Measurements from ENCODE around the gene NAP1L4. TPM values are rescaled to one million over a fixed set of nuclear protein-coding genes. Genes with fewer than 3 reads are reported as not detected.

The NAP1L4 gene
- total RNA-seq, 1 donor from 2014 or later: 83.5 TPM

DNA sequence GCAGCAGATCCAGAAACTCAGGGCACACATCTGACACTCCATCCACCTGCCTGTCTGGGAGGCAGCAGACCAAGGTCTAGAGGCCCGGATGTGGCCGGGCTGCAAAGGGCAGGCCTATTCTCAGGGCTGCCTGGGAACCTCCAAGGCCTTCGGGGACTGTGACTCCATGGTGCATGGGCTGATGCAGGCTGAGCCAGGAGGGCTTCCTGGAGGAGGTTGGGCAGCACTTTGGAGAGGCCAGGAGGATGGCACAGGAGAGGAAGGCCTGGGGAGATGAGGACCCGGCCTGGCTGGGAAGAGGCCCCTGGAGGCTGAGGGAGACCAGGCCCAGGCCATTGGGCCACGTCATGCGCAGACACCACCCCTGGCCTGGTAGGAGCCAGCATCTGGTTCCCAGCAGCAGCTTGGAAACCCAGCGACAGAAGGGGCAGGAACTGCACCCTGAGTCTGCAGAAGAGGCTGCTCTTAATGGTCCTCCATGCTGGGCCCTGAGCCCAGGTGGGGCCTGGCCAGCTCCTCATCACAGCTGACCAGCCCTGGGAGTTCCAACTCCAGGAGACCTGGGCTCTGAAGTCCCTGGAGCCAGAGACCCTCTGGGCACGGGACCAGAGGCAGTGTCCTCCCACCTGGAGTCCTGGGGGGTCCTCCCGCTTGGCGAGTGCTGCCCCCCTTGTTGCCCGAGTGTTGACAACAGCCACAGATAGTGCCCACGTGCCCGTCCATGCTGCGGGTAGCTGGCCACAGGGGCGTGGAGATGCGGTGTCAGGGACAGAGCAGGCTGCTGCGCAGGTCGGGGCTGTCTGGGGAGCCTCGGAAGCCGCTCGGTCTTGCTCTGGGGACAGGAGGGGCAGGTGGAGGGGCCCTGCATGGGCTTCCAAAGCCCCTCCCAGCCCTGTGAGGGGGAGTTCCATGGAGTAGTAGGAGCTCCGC, 68.4 kb downstream of the NAP1L4 start:
- no peaks in the 10 kb centered on the region for H3K9me3 Mint-ChIP-seq (ENCODE audit: low read depth)
- H3K4me1 Mint-ChIP-seq (ENCODE audit: low read depth): peaks cover 28% of the 10 kb centered on the region
- no peak for DNase-seq (ENCODE audit: low spot score)
- no peaks in the 10 kb centered on the region for H3K36me3 Mint-ChIP-seq (ENCODE audit: low read depth)
- no peak for TF ChIP-seq CTCF (IDR thresholded peaks at IDR 0.05)
- no peak overlapping the region for H3K27ac Mint-ChIP-seq (ENCODE audit: unreplicated experiment)
- H3K4me3 Mint-ChIP-seq (ENCODE audit: unreplicated experiment): no peak overlapping the region
- H3K27me3 Mint-ChIP-seq (ENCODE audit: low read depth): no peaks in the 10 kb centered on the region

- Mint-ChIP-seq H3K36me3 (ENCODE audit: low read depth) (no peaks in the 10 kb centered on the region), H3K27ac (ENCODE audit: unreplicated experiment) (no peak overlapping the region), H3K9me3 (ENCODE audit: low read depth) (no peaks in the 10 kb centered on the region), H3K4me3 (ENCODE audit: unreplicated experiment) (no peak overlapping the region), H3K4me1 (ENCODE audit: low read depth) (peaks cover 21% of the 10 kb centered on the region), H3K27me3 (ENCODE audit: low read depth) (no peaks in the 10 kb centered on the region)
- DNase-seq (ENCODE audit: low spot score): no peak
- no peak for TF ChIP-seq CTCF (IDR thresholded peaks at IDR 0.05)
Measured at GRCh38 chr11:2922655-2923054, 69.5 kb downstream of the NAP1L4 start.

- H3K36me3 Mint-ChIP-seq (ENCODE audit: low read depth): no peaks in the 10 kb centered on the region
- H3K9me3 Mint-ChIP-seq (ENCODE audit: low read depth): no peaks in the 10 kb centered on the region
- H3K27me3 Mint-ChIP-seq (ENCODE audit: low read depth): no peaks in the 10 kb centered on the region
- H3K4me3 Mint-ChIP-seq (ENCODE audit: unreplicated experiment): no peak overlapping the region
- no peak for TF ChIP-seq CTCF (IDR thresholded peaks at IDR 0.05)
- peaks cover 14% of the 10 kb centered on the region for H3K4me1 Mint-ChIP-seq (ENCODE audit: low read depth)
- no peak overlapping the region for H3K27ac Mint-ChIP-seq (ENCODE audit: unreplicated experiment)
- DNase-seq (ENCODE audit: low spot score): no peak
Measured at GRCh38 chr11:2921742-2922493, 70.2 kb downstream of the NAP1L4 start.

DNA sequence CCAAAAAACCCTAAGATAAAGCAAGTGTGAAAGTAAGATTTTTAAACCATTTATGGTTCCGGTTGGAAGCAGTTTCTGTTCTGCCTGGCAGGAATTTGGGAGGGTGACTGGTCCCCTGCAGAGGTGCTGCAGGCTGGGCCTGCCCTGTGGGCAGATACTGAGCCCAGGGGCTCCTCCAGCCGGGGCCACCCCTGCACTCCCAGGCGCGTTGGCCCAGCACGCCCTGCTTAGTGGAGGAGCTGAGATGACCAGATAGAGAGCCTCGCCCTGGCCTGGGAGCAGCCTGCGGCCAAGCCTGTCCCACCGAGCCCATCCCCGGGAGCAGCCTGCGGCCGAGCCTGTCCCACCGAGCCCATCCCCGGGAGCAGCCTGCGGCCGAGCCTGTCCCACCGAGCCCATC, 70.9 kb downstream of the NAP1L4 start:
- H3K27ac Mint-ChIP-seq (ENCODE audit: unreplicated experiment): no peak overlapping the region
- H3K9me3 Mint-ChIP-seq (ENCODE audit: low read depth): no peaks in the 10 kb centered on the region
- no peaks in the 10 kb centered on the region for H3K36me3 Mint-ChIP-seq (ENCODE audit: low read depth)
- H3K4me3 Mint-ChIP-seq (ENCODE audit: unreplicated experiment): no peak overlapping the region
- TF ChIP-seq CTCF (IDR thresholded peaks at IDR 0.05): no peak
- no peaks in the 10 kb centered on the region for H3K27me3 Mint-ChIP-seq (ENCODE audit: low read depth)
- peaks cover 7% of the 10 kb centered on the region for H3K4me1 Mint-ChIP-seq (ENCODE audit: low read depth)
- no peak for DNase-seq (ENCODE audit: low spot score)

DNA sequence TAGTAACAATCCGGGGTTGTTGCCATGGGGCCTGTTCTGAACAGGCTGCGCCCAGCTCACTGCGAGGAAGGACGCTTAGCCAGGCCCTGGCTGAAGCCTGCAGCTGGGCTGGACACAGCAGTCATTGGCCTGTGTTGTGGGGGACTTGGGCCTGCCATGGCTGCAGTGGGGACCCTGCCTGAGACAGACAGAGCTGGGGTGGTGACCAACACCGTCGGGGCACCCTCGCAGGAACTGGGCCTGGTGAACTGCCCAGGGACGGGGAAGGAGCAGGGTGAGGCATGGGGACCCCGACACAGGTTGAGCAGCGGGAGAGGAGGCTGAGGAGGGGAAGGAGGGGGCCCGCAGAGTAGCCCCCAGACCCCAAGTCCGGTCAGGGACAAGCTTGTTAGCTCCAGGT, 71.8 kb downstream of the NAP1L4 start:
- Mint-ChIP-seq H3K27me3 (ENCODE audit: low read depth) (no peaks in the 10 kb centered on the region), H3K36me3 (ENCODE audit: low read depth) (no peaks in the 10 kb centered on the region), H3K4me1 (ENCODE audit: low read depth) (peaks cover 7% of the 10 kb centered on the region), H3K9me3 (ENCODE audit: low read depth) (no peaks in the 10 kb centered on the region), H3K27ac (ENCODE audit: unreplicated experiment) (no peak overlapping the region), H3K4me3 (ENCODE audit: unreplicated experiment) (no peak overlapping the region)
- no peak for DNase-seq (ENCODE audit: low spot score)
- TF ChIP-seq CTCF (IDR thresholded peaks at IDR 0.05): no peak

All from chondrocyte (in vitro differentiated cells).